Femur (tissue), 1 donor: ENCODE results near the gene SRRM1.
"Not testable (repeated sequence)": the region's sequence is repeated elsewhere in the genome, so short reads cannot be mapped to it uniquely, and the experiment has no call there.

Source experiments
- DNase-seq: peaks from one replicate; pipeline ENCODE4 v3.0.0-alpha.2; 2017

Gene SRRM1

GRCh38 chr1:24722073-24723035 lies 79.3 kb downstream of the SRRM1 start:
- not testable (repeated sequence) for DNase-seq
